ENCODE data around the gene MIGA2. TPM values are rescaled to one million over a fixed set of nuclear protein-coding genes. Genes with fewer than 3 reads are reported as not detected.

MIGA2 gene
- total RNA-seq, 2 experiments from 2014 or later, result 26.1 to 26.5 TPM

- CTCF ChIA-PET, result interaction anchor here (0.6 kb wide), 1 partner anchor 251 kb away, joined by 3 read pairs; no protein-coding TSS in a partner anchor
Observed at GRCh38 chr9:129070696-129071525, 34.5 kb downstream of the MIGA2 start.

DNA sequence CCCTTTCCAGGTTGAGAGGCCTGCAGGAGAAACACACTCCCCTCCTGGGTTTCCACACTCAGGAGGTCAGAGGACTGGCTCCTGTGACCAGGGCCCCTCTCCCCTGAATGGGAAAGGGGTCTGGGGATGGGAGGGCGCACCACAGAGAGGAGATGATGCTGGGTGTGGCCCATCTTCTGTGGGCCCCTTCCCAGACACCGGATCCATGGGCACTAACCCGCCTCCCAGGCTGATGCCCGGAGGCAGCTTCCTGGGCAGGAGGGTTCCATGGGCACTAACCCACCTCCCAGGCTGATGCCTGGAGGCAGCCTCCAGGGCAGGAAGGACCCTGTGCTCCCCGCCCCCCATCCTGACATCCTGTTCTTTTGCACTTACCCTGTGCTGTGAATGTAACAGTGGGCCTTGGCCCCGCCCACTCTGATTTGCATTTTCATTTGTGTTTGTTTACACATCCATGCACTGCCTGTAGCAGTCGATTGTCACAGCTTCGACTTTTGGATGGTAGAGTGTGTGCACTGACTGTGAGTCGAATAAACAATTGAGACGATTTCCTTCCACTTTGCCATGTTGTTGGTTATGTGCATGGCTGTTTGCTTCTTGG is 35.2 kb downstream of the MIGA2 start:
- Mint-ChIP-seq H3K27ac (peak overlapping the region; percentile 33), H3K9me3 (no peaks in the 10 kb centered on the region), H3K27me3 (no peaks in the 10 kb centered on the region), H3K4me3 (no peak overlapping the region), H3K4me1 (ENCODE audit: low read depth) (peaks cover 14% of the 10 kb centered on the region), H3K36me3 (no peaks in the 10 kb centered on the region)
- intact Hi-C loops (cut with micrococcal nuclease), result no loop called here
- POLR2A ChIA-PET, result no interaction called here
- CTCF ChIA-PET, result no interaction called here
- DNase-seq, result peak; percentile 21

More at GRCh38 chr9:129070696-129071525, 34.5 kb downstream of the MIGA2 start:
- H3K4me3 Mint-ChIP-seq, result no peak overlapping the region
- H3K36me3 Mint-ChIP-seq, result no peaks in the 10 kb centered on the region
- intact Hi-C loops (cut with micrococcal nuclease), result no loop called here
- peaks cover 14% of the 10 kb centered on the region for H3K4me1 Mint-ChIP-seq (ENCODE audit: low read depth)
- POLR2A ChIA-PET, result no interaction called here
- no peaks in the 10 kb centered on the region for H3K9me3 Mint-ChIP-seq
- DNase-seq, result no peak
- H3K27ac Mint-ChIP-seq, result no peak overlapping the region
- H3K27me3 Mint-ChIP-seq, result no peaks in the 10 kb centered on the region

- DNase-seq, result no peak
- ChIA-PET CTCF (no interaction called here), POLR2A (no interaction called here)
- Mint-ChIP-seq H3K36me3 (no peaks in the 10 kb centered on the region), H3K9me3 (no peaks in the 10 kb centered on the region), H3K27me3 (no peaks in the 10 kb centered on the region), H3K4me3 (no peak overlapping the region), H3K27ac (peak overlapping the region; percentile 33), H3K4me1 (ENCODE audit: low read depth) (peaks cover 14% of the 10 kb centered on the region)
- intact Hi-C loops (cut with micrococcal nuclease), result no loop called here
Observed at GRCh38 chr9:129072171-129072570, 35.7 kb downstream of the MIGA2 start.

DNA sequence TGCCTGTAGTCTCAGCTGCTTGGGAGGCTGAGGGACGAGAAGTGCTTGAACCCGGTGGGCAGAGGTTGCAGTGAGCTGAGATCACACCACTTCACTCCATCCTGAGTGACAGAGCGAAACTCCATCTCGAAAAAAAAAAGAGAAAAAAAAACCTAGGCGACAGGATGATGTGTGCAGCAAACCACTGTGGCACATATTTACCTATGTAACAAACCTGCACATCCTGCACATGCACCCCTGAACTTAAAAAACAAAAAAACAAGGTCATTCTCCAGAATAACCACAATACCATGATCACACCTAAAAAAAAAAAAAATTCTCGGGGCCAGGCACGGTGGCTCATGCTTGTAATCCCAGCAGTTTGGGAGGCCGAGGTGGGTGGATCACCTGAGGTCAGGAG is 37.0 kb downstream of the MIGA2 start:
- intact Hi-C loops (cut with micrococcal nuclease), result no loop called here
- Mint-ChIP-seq H3K4me1 (ENCODE audit: low read depth) (peaks cover 13% of the 10 kb centered on the region), H3K9me3 (no peaks in the 10 kb centered on the region), H3K27ac (no peak overlapping the region), H3K36me3 (no peaks in the 10 kb centered on the region), H3K27me3 (no peaks in the 10 kb centered on the region), H3K4me3 (no peak overlapping the region)
- DNase-seq, result no peak
- POLR2A ChIA-PET, result interaction anchor here (0.6 kb wide), 1 partner anchor 29 kb away, joined by 3 read pairs; no protein-coding TSS in a partner anchor
- CTCF ChIA-PET, result no interaction called here

- no peaks in the 10 kb centered on the region for H3K9me3 Mint-ChIP-seq
- H3K27me3 Mint-ChIP-seq, result no peaks in the 10 kb centered on the region
- H3K4me3 Mint-ChIP-seq, result no peak overlapping the region
- no peak overlapping the region for H3K27ac Mint-ChIP-seq
- ChIA-PET CTCF (no interaction called here), POLR2A (no interaction called here)
- intact Hi-C loops (cut with micrococcal nuclease), result no loop called here
- H3K36me3 Mint-ChIP-seq, result no peaks in the 10 kb centered on the region
- DNase-seq, result no peak
- peaks cover 7% of the 10 kb centered on the region for H3K4me1 Mint-ChIP-seq (ENCODE audit: low read depth)
Observed at GRCh38 chr9:129074106-129074505, 37.7 kb downstream of the MIGA2 start.

GRCh38 chr9:129075996-129076639 is 39.7 kb downstream of the MIGA2 start:
- intact Hi-C loops (cut with micrococcal nuclease), result no loop called here
- no peak for DNase-seq
- H3K9me3 Mint-ChIP-seq, result no peaks in the 10 kb centered on the region
- H3K27ac Mint-ChIP-seq, result no peak overlapping the region
- H3K4me3 Mint-ChIP-seq, result no peak overlapping the region
- no peaks in the 10 kb centered on the region for H3K36me3 Mint-ChIP-seq
- no peaks in the 10 kb centered on the region for H3K27me3 Mint-ChIP-seq
- ChIA-PET POLR2A (no interaction called here), CTCF (interaction anchor here (0.6 kb wide), 1 partner anchor 821 kb away, joined by 3 read pairs; no protein-coding TSS in a partner anchor)
- peaks cover 11% of the 10 kb centered on the region for H3K4me1 Mint-ChIP-seq (ENCODE audit: low read depth)

DNA sequence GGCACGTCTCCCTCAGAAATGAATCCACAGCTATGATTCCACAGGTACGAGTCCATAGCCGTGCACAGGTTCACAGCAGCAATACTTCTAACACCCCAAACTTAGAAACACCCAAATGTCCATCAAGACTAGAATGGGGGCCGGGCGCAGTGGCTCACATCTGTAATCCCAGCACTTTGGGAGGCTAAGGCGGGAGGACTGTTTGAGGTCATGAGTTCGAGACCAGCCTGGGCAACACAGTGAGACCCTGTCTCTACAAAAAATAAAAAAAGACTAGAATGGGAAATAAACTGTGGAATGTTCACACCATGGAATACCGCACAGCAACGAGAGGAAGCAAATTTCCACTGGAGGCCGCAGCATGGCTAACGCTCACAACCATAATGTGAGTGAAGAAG is 40.2 kb downstream of the MIGA2 start:
- no peak overlapping the region for H3K27ac Mint-ChIP-seq
- no peak for DNase-seq
- ChIA-PET POLR2A (no interaction called here), CTCF (interaction anchor here (0.6 kb wide), 1 partner anchor 822 kb away, joined by 3 read pairs; no protein-coding TSS in a partner anchor)
- H3K9me3 Mint-ChIP-seq, result no peaks in the 10 kb centered on the region
- intact Hi-C loops (cut with micrococcal nuclease), result no loop called here
- H3K4me3 Mint-ChIP-seq, result no peak overlapping the region
- peaks cover 11% of the 10 kb centered on the region for H3K4me1 Mint-ChIP-seq (ENCODE audit: low read depth)
- H3K27me3 Mint-ChIP-seq, result no peaks in the 10 kb centered on the region
- H3K36me3 Mint-ChIP-seq, result no peaks in the 10 kb centered on the region

DNA sequence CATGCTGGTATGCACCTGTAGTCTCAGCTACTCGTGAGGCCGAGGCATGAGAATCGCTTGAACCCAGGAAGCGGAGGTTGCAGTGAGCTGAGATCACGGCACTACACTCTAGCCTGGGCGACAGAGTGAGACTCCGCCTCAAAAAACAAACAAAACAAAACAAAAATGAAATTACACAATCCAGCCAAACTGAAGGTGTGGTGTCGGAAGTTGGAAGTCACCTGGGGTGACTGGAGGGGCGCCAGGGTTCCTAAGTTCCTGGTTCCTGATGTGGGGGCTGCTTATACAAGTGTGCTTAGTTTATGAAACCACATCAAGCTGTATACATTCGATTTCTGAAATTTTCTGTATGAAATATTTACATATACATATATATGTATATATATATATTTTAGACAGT is 40.8 kb downstream of the MIGA2 start:
- POLR2A ChIA-PET, result no interaction called here
- intact Hi-C loops (cut with micrococcal nuclease), result no loop called here
- Mint-ChIP-seq H3K27me3 (no peaks in the 10 kb centered on the region), H3K4me1 (ENCODE audit: low read depth) (peaks cover 17% of the 10 kb centered on the region), H3K9me3 (no peaks in the 10 kb centered on the region), H3K4me3 (no peak overlapping the region), H3K27ac (no peak overlapping the region), H3K36me3 (no peaks in the 10 kb centered on the region)
- CTCF ChIA-PET, result no interaction called here
- no peak for DNase-seq

DNA sequence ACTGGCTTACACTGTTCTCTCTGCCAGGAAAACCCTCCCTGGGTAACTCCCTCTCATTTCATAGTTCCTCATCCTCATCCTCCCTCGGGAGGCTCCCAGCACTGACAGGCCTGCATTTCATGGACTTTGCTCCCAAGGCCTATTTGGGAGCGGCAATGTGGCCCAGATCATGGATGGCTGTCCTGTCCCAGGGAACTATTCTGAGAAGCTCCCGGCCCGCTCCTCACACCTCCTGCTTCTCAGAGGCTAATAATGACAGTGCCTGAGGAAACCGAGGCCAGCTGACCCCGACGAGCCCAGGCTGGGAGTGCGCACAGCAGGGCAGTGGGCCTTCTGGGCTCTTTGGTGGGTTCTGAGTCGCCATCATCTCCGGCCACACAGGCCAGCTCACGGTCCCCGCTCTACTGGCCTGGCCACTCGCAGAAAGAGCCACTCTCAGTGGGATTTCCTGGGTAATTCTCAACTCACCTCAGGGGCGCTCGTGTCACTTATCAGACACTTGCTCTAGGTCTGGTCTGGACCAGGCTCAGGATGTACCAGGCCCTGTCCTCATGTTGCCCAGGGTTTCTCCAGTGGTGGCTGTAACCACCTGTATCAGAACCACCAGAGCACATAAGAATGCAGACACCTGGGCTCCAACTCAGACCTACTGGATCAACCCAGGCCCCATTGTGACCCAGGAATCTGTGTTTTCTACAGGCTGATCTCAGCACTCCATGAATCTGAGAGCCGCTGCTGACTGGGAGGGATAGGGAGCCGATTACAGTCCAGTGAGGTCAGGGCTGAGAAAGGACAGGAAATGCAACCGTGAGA is 42.5 kb downstream of the MIGA2 start:
- Mint-ChIP-seq H3K4me1 (ENCODE audit: low read depth) (peaks cover 17% of the 10 kb centered on the region), H3K4me3 (peak overlapping the region; percentile 7), H3K9me3 (no peaks in the 10 kb centered on the region), H3K27me3 (no peaks in the 10 kb centered on the region), H3K27ac (no peak overlapping the region), H3K36me3 (no peaks in the 10 kb centered on the region)
- ChIA-PET POLR2A (no interaction called here), CTCF (interaction anchor here (0.9 kb wide), 1 partner anchor 60 kb away, joined by 3 read pairs; no protein-coding TSS in a partner anchor)
- intact Hi-C loops (cut with micrococcal nuclease), result no loop called here
- no peak for DNase-seq

GRCh38 chr9:129079829-129080228 is 43.4 kb downstream of the MIGA2 start:
- no peaks in the 10 kb centered on the region for H3K27me3 Mint-ChIP-seq
- no peaks in the 10 kb centered on the region for H3K36me3 Mint-ChIP-seq
- CTCF ChIA-PET, result interaction anchor here (1.4 kb wide), 1 partner anchor 378 kb away, joined by 3 read pairs; the partner anchor contains the start of gene PKN3
- H3K27ac Mint-ChIP-seq, result no peak overlapping the region
- peak overlapping the region; percentile 83 for H3K4me3 Mint-ChIP-seq
- POLR2A ChIA-PET, result interaction anchor here (1.8 kb wide), 1 partner anchor 31 kb away, joined by 8 read pairs; the partner anchor contains the start of genes CRAT and PTPA
- DNase-seq, result no peak
- intact Hi-C loops (cut with micrococcal nuclease), result no loop called here
- H3K4me1 Mint-ChIP-seq (ENCODE audit: low read depth), result peaks cover 17% of the 10 kb centered on the region
- H3K9me3 Mint-ChIP-seq, result no peaks in the 10 kb centered on the region

GRCh38 chr9:129080298-129080600 is 43.8 kb downstream of the MIGA2 start:
- H3K27me3 Mint-ChIP-seq, result no peaks in the 10 kb centered on the region
- CTCF ChIA-PET, result interaction anchor here (0.7 to 1.6 kb wide), 4 partner anchors 50 to 378 kb away, joined by 3 to 11 read pairs (median 4); partner anchors contain the start of gene PKN3
- intact Hi-C loops (cut with micrococcal nuclease), result no loop called here

More at GRCh38 chr9:129080298-129080600, 43.8 kb downstream of the MIGA2 start:
- Mint-ChIP-seq H3K36me3 (no peaks in the 10 kb centered on the region), H3K27ac (no peak overlapping the region), H3K4me1 (ENCODE audit: low read depth) (peaks cover 17% of the 10 kb centered on the region), H3K4me3 (peak overlapping the region; percentile 83), H3K9me3 (no peaks in the 10 kb centered on the region)
- DNase-seq, result no peak
- POLR2A ChIA-PET, result interaction anchor here (1.2 to 1.8 kb wide), 2 partner anchors 10 to 31 kb away, joined by 3 to 8 read pairs; partner anchors contain the start of genes CRAT and PTPA
